ENCODE results near the gene FSTL1.

GRCh38 chr3:120496278-120497002, 45.6 kb upstream of the FSTL1 start:
- TF ChIP-seq, protein P1, sequence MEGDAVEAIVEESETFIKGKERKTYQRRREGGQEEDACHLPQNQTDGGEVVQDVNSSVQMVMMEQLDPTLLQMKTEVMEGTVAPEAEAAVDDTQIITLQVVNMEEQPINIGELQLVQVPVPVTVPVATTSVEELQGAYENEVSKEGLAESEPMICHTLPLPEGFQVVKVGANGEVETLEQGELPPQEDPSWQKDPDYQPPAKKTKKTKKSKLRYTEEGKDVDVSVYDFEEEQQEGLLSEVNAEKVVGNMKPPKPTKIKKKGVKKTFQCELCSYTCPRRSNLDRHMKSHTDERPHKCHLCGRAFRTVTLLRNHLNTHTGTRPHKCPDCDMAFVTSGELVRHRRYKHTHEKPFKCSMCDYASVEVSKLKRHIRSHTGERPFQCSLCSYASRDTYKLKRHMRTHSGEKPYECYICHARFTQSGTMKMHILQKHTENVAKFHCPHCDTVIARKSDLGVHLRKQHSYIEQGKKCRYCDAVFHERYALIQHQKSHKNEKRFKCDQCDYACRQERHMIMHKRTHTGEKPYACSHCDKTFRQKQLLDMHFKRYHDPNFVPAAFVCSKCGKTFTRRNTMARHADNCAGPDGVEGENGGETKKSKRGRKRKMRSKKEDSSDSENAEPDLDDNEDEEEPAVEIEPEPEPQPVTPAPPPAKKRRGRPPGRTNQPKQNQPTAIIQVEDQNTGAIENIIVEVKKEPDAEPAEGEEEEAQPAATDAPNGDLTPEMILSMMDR (IDR thresholded peaks at IDR 0.05) = no peak
- TF ChIP-seq POLR2A (IDR thresholded peaks at IDR 0.05) = no peak

All from uterus (tissue), 2 donors.